ENCODE data around the gene ANKK1.
A peak's percentile ranks its signal among the peaks of the same experiment; 100 is the strongest.

The ANKK1 gene

GRCh38 chr11:113409526-113409925, 21.9 kb downstream of the ANKK1 start:
- DNase-seq, result no peak

GRCh38 chr11:113410414-113411135, 23.0 kb downstream of the ANKK1 start:
- DNase-seq, result no peak

- no peak for DNase-seq
Observed at GRCh38 chr11:113411536-113411935, 24.0 kb downstream of the ANKK1 start.

GRCh38 chr11:113412675-113413074, 25.1 kb downstream of the ANKK1 start:
- DNase-seq, result no peak

- no peak for DNase-seq
Observed at GRCh38 chr11:113415343-113415742, 27.8 kb downstream of the ANKK1 start.

GRCh38 chr11:113417428-113417827, 29.8 kb downstream of the ANKK1 start:
- DNase-seq, result peak; percentile 80

- DNase-seq, result no peak
Observed at GRCh38 chr11:113419454-113420003, 31.9 kb downstream of the ANKK1 start.

- no peak for DNase-seq
Observed at GRCh38 chr11:113420808-113421207, 33.2 kb downstream of the ANKK1 start.

- no peak for DNase-seq
Observed at GRCh38 chr11:113426686-113427085, 39.1 kb downstream of the ANKK1 start.

- DNase-seq, result no peak
Observed at GRCh38 chr11:113431746-113432145, 44.2 kb downstream of the ANKK1 start.

GRCh38 chr11:113435190-113435968, 47.8 kb downstream of the ANKK1 start:
- DNase-seq, result no peak

- DNase-seq, result no peak
Observed at GRCh38 chr11:113436672-113437252, 49.2 kb downstream of the ANKK1 start.

GRCh38 chr11:113440816-113441215, 53.2 kb downstream of the ANKK1 start:
- no peak for DNase-seq

- DNase-seq, result no peak
Observed at GRCh38 chr11:113444502-113445123, 57.0 kb downstream of the ANKK1 start.

GRCh38 chr11:113446112-113446511, 58.5 kb downstream of the ANKK1 start:
- no peak for DNase-seq

- no peak for DNase-seq
Observed at GRCh38 chr11:113446938-113447337, 59.4 kb downstream of the ANKK1 start.

- DNase-seq, result no peak
Observed at GRCh38 chr11:113447621-113448315, 60.2 kb downstream of the ANKK1 start.

GRCh38 chr11:113448316-113448677, 60.7 kb downstream of the ANKK1 start:
- no peak for DNase-seq

- DNase-seq, result no peak
Observed at GRCh38 chr11:113449743-113450142, 62.2 kb downstream of the ANKK1 start.

Measured in RPMI8226 (cell line).